GM12801 (cell line): ENCODE results near the gene ADIPOR2.

Experiments
- CTCF ChIP-seq: IDR thresholded peaks from one replicate; pipeline ENCODE4 v1.5.1; 2011; ENCODE audit warnings: control low read depth; ENCODE audit not compliant: insufficient read length; ENCODE audit errors: extremely low read depth

The ADIPOR2 gene

GRCh38 chr12:1647285-1647669, 43.6 kb upstream of the ADIPOR2 start:
- no peak for TF ChIP-seq CTCF

- no peak for TF ChIP-seq CTCF
These were observed 40.5 kb upstream of the ADIPOR2 start for GRCh38 chr12:1650260-1650977.

GRCh38 chr12:1650978-1651361, 39.9 kb upstream of the ADIPOR2 start:
- no peak for TF ChIP-seq CTCF

GRCh38 chr12:1651946-1652345, 38.9 kb upstream of the ADIPOR2 start:
- TF ChIP-seq CTCF, result no peak

- TF ChIP-seq CTCF, result no peak
These were observed 35.6 kb upstream of the ADIPOR2 start for GRCh38 chr12:1655225-1655788.

- TF ChIP-seq CTCF, result no peak
These were observed 34.0 kb upstream of the ADIPOR2 start for GRCh38 chr12:1656902-1657301.

GRCh38 chr12:1657688-1658087, 33.2 kb upstream of the ADIPOR2 start:
- no peak for TF ChIP-seq CTCF
